ENCODE measurements around the gene PRR33.
A peak's percentile ranks its signal among the peaks of the same experiment; 100 is the strongest.

The PRR33 gene

DNA sequence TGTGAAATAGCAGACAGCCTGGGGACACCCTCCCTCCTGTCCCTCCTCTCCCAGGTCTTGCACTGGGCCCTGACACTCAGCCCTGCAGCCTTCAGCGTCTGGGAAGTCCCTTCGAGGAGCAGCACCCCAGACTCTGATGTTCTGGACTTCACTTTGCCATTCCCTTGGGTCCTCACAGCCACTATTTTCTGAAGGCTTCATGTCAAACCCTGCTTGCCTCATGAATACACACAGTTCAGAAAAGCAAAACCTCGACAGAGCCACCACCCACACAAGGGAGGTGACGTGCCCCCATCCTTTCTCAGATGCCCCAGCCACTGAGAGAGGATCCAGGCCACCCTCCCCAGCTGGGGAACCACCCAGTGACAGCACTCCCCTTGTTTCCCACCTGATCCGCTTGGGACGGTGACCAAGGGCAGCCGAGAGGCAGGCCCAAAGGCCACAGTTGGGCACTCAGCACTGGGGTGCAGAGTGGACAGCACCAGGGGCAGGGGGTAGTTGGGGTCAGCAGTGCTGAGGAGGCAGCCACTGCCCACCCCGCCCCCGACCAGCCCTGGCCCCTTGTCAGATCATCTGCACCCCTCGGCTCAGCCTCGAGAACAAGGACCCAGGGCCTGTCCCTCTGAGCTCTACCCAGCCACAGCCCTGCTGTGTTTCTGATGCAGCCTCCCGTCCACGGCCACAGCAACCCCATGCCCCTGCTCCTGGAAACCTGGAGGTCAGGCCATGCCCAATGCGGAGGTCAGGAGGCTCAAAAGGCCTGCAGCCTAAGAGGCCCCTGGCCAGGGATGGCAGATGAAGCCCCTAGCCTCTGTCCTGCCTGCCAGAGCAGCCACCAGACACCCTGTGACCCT, 24.7 kb upstream of the PRR33 start:
- peak in 1 of 2 donors; percentile 27 for DNase-seq

DNA sequence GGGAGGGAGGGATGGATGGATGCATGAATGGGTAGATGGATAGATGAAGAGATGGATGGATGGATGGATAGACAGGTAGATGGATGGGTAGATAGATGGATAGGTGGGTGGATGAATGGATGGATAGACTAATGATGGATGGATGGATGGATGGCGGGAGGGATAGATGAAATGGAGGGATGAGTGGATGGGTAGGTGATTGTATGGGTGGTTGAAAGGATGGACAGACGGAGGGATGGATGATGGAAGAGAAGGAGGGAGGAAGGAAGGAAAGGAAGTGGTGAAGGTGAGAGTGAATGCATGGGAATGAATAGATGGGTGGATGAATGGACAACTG, 24.1 kb upstream of the PRR33 start:
- DNase-seq: no peak

DNA sequence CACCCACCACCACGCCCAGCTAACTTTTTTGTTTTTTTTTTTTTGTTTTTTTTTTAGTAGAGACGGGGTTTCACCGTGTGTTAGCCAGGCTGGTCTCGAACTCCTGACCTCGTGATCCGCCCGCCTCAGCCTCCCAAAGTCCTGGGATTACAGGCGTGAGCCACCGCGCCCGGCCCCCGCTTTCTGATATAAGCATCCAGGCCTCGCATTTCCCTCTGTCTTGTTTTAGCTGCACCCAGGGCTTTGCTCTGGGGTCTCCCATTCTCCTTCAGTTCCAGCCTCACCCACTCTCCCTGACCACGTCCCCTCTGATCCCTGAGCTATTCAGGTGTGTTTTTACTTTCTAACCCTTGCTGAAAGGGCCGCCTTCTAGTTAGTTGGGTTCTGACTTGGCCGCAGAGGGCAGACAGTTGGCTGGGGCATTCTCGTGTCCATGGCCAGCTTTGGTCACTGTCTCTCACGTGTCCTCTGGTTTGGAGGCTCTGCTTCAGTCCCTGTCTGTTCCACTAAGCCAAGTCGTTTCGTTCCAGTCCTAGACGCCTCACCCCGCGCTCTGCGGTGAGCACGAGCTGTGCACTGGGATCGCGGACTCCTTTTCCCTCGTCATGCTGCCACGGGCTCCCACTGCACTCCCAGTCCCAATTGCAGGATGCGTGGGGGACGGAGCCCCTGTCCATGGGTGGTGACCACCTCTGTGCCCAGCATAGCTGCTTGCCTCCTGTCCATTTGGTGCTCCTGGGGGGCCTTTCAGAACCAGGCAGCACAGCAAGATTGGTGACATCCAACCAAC, 21.8 kb upstream of the PRR33 start:
- no peak for DNase-seq

DNA sequence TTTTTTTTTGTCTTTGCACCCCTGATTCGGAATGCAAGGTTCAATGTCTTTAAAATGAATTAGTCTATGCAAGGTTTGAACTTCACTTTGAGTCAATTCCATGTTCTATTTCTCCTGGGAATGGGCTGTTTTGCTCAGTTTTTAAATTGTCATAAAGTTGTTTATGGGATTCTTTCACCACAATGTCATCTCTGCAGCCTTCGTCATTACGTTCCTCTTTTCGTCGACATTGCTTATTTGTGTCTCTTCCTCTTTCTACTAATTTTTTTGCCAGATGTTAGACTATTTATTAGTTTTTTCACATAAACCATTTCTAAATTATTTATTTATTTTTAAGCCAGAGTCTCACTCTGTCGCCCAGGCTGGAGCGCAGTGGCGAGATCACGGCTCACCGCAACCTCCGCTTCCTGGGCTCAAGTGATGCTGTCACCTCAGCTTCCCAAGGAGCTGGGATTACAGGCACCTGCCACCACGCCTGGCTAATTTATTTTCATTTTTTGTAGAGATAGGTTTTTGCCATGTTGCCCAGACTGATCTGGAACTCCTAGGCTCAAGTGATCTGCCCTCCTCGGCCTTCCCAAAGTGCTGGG, 20.7 kb upstream of the PRR33 start:
- DNase-seq: peak; percentile 54 to 69

DNA sequence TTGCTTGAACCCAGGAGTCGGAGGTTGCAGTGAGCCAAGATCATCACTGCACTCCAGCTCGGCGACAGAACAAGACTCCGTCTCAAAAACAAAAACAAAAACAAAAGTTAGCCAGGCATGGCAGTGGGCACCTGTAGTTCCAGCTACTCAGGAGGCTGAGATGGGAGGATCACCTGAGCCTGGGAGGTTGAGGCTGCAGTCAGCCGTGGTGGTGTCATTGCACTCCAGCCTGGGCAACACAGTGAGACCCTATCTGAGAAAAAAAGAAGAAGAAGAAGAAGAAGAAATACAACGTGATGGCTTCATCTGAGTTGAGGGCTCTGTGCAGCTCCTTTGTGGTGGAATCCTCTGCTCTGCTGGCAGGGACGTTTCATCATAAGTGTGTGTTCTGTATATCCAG, 17.8 kb upstream of the PRR33 start:
- DNase-seq: no peak

DNA sequence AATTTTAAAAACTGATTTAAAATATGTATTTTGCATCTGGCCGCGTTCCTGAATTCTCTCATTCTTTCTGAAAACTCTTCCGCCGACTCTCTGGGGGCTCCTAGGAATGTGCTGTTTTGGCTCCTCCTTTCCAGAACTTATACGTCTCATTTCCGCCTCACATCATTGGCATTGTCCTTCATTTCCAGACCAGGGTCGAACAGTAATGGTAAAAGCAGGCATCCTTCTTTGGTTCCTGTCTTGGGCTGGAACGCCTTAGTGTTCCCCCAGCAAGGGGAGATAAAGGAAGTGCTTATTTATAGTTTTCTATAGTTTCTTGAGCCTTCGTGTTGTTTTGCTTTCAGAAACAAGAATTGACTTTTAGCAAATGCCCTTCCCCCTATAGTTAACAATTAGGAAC, 16.9 kb upstream of the PRR33 start:
- DNase-seq: no peak

DNA sequence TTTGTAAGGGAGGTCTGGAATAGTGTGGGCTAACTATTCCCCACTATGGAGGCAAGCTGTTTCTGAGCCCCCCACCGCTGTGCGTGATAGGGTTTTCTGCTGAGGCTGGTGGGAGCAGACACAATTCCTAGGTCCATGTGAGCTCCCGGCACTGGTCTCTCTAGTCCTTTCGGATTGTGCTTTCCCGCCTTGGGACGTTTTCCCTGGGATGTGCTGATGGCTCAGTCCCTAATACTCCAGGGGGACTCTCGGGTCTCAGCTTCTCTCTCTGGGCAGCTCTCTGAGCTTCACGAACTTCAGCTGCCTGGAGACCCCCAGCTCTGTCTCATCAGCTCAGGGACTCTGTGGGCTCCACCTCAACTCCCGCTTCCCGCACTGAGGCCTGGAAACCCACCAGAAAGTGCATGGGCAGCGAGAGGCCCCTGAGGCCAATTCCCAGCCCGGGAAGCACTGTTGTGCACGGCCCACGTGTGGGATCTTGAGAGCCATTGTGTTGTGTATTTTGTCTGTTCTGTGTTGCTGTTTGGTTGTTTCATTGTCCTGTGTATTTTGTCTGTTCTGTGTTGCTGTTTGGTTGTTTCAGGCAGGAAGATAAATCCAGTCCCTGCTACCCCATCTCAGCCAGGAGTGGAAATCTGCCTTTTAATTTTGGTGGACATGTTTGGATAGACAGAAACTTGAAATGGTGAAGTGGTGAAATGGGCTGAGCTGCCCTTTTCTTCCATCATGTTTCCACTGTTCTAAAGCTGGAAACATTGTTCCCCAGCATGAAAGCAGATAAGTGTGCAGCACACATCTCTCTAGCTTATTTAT, 15.1 kb upstream of the PRR33 start:
- DNase-seq: no peak

DNA sequence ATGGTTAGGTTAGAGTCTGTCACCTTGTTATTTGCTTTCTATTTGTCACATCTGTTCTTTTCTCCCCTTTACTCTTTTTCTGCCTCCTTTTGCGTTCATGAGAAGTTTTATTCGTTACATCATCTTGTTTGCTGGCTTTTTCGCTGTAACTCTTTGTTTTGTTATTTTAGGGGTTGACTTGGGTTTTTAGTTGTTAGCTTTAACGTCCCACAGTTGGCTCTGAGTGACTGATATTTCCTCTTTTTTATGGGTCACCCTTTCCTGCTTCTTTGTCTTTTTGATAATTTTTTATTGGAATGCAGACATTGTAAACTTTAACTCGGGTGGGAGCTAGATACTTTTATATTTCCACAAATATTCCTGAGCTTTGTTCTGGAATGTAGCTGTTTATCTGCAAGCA, 14.5 kb upstream of the PRR33 start:
- DNase-seq: no peak

DNA sequence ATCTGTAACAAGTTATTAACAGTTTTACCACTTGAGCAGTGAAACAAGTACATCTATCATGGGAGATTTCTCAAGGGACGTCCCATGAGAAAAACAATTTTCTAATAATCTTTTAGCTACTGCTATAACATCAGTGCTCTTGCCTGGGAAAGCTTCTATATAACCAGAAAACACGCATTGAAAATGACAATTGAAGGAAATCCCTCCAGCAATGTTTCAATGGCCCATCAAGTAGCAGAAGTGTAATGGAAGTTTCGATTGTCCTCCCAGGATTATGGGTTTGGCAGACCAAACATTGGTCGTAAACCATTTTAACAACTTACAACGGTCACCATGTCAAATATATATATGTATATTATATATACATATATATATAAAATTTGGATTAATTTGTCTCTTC, 8.0 kb upstream of the PRR33 start:
- DNase-seq: no peak

DNA sequence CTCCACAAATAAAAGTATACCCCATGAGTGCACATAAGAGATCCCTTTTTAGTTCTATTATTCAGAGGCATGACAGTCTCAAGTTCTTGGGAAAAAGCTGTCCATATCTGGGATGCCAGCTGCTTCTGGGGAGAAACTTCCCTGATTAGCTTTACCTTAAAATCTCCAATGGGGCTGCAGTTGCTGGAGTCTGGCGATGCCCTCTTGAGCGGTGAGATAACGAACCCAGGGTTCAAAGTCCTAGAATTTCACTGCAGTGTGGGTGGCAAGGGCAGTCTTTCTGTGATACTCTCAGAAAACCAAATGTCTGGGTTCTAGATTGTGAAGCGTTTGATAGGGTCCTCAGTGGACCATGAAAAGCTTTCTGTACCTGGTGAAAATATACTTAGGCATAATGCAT, 7.4 kb upstream of the PRR33 start:
- no peak for DNase-seq

DNA sequence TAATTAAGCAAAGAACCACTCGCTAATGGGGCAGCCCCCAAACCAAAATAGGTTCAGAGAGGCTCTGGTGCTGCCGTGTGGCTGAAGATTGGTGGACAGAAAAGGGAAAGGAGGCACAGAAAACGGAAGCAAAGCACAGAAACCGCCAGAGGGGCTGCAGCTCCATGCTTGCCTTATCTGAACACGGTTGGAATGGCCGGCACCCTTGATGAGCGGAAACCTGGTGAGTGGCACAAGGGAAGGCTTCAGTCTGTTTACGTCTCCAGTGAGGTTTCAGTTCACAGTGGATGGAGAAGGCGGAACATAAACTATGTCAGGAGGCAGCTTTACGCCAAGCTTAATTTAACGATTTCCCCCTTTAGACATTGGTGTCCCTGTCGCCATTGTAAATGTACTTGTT, 5.2 kb upstream of the PRR33 start:
- peak in 1 of 2 donors; percentile 42 for DNase-seq

DNA sequence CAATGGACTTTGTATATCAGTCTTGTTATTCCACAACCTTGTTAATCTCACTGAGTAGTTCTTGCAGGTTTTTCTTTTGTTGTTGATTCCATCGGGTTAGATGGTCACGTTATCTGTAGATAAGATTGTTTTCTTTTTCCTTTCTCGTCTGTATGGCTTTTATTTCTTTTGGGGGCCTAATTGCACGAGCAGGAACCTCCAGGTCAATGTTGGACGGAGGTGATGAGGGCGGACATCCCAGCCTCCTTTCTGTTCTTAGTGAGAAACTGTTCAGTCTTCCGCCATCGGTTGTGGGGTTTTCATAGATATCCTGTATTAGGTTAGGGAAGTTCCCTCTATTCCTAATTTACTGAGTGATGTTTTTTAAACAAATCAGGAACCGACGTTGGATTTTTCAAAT, 4.8 kb upstream of the PRR33 start:
- DNase-seq: no peak

DNA sequence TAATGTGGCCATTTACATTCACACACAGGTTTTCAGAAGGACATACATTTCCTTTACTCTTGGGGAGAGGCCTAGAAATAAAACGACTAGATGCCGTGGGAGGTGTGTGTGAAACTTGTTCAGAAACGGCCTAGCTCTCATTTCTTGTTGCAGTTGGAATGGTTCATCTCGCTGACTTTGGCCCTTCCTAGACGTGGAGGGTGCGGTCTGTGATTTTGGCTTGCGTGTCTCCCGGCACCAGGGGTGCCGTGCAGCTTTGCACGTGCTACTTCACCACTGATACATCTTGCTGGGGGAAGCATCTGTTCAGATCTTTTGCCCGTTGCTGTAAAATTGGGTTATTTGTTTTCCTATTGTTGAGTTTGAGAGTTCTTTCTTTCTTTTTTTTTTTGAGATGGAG, 3.1 kb upstream of the PRR33 start:
- DNase-seq: no peak

DNA sequence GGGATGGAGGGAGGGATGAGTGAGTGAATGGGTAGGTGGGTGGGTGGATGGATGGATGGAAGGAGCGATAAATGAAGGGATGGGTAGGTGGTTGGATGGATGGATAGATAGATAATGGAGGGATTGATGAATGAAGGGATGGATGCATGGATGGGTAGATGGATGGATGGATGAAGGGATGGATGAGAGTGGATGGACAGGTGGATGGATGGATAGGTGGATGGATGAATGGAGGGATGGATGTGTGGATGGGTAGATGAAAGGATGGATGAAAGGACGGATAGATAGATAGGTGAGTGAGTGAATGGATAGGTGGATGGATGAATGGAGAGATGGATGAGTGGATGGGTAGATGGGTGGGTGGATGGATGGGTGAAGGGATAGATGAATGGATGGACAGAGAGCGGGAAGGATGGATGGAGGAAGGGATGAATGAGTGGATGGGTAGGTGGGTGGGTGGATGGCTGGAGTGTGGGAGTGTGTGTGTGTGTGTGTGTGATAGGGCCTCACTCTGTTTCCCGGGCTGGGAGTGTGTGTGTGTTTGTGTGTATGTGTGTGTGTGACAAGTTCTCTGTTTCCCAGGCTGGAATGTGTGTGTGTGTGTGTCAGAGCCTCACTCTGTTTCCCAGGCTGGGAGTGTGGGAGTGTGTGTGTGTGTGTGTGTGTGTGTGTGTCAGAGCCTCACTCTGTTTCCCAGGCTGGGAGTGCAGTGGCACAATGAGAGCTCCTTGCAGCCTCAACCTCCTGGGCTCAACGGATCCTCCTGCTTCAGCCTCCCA, 2.1 kb upstream of the PRR33 start:
- DNase-seq: no peak

DNA sequence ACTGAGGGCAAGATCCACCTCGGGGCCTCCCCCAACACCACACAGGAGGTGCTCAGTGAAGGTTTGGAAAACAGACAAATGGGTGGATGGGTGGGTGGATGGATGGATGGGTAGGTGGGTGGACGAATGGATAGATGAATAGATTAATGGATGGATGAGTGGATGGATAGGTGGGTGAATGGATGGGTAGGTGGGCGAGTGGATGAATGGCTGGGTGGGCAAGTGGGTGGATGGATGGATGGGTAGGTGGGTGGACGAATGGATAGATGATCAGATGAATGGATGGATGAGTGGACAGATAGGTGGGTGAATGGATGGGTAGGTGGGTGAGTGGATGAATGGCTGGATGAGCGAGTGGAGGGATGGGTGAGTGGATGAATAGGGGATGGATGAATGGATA, 863 bp upstream of the PRR33 start:
- DNase-seq: no peak

DNA sequence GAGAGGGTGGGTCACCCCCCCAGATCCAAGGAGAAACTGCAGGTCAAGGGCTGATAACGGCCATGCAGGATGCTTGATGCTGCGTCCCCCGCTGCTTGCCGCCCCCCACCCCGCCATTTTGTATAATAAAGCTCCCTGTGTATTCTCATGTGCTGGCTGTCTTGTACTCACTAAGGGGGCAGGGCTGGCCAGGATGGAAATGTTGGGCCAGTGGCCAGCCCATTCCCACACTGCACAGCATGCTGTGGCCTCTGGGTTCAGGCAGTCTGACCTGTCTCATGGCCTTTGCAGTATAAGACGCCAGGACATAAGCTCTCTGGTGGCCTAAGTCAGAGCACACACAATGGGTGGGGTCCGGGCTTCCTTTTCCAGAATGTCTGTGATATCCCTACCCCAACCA, 421 bp upstream of the PRR33 start:
- no peak for DNase-seq

DNA sequence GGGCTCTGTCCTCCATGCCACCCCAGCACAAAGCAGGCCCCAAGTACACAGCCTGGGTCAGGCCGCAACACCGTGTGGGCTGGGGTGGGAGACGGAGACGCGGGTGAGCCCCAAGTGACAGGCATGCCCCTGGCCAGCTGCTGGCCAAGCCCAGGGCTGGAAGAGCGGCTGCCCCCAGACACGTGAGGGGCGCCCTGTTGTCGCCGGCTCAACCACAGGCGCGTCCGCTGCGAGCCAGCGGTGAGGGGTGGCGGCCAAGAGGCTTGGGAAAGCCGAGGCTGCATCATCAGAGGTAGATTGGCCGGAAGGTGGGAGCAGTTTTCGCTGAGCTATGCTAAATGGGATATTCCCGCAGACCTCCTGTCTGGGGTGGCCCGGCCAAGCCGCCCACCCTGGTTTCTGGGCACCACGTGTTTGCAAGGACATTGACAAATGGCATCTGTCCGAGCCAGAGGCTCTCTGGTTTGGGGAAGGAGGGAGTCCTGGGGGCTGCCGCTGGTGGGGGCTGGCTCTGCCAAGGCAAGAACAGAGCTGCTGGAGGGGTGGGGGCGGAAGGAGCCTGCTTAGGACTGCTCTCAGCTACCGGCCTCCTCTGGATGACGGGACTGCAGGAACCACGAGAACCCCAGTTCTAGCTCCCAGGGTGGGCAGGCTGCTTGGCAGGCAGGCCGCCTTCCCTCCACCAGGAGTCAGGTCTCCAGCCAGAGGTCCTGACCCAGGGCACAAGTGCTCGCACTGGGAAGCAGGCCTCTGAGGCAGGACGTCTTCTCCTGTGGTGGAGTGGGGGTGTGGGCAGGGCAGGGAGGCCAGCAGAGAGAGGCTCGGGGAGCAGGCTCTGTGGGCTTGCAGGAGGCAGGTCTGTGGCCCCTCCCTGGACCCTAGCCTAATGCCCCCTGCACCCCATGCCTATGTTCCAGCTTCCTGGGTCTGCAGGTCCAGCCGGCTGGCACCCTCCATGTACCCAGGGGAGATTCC, 552 bp downstream of the PRR33 start:
- peak; percentile 40 to 66 for DNase-seq

DNA sequence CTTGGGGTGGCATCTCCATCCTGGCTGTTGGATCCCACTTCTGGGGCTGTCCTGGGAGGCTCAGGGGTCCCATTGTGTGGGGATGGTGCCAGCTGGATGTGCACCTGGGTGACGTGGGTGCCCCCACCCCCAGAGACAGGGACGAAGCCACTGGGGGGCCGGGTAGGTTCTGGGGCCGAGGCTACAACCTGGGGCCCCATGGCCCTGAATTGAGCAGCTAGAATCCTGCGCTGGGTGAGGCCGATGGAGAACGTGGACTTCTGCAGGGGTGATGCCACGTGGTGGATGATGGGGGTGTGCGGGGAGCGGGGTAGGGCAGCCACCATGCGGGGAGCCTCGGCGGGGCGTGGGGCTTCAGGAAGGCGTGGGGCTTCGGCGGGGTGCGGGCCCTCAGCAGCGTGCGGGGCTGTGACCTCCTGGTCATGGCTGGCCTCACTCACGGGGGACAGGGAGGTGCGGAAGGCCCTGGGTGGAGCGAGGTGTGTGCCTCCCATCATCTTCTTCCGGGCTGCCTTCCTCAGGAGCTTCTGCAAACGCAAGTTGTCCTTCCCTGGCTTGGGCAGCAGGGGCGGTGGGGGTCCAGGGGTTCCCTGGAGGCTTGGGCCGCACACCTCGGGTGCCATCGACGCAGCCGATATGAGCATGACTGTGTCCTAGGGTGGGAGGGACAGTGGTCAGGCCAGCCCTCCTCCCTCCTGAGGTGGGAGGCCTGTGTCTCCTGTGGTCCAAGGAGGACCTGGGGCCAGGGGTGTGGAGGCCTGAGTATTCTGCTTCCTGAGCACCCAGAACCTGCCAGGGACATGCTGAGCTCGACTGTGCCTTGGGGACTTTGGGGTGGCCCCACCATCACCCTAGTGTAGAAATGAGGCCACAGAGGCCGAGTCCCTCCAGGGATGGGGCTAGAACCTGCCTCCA, 1.5 kb downstream of the PRR33 start:
- no peak for DNase-seq

DNA sequence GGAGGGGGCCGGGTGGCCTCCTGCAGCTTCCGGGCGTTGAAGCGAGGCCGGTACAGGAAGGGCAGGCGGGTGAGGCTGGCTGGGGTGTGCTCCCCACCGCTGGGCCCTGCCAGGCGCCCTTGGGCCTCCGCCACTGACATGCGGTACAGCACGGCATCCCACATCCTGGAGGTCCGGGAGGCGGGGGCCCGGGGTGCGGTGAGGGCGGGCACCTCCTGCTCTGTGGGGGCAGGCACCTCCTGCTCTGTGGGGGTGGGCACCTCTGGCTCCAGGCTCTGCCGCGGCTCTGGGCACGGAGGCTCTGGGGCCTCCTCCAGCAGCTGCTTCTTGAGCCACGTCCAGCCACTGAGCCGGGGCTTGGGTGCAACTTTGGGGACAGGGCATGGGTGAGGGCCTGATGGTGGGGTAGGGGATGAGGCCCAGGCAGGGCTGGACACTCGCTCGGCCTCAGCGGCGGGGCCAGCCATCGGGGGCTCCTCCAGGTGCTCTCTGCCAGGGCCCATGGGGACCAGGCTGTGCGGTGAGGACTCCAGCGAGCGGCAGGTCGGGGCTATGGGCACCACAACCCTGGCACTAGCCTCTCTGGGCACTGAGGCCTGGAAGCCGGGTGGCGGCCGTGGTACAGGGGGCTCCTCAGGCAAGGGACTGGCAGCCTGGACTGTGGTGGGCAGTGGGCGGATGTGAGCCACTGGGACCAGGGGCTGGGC, 2.3 kb downstream of the PRR33 start:
- DNase-seq: no peak
